HG03432 (cell line): ENCODE data around the gene MIER2.
"Not testable (repeated sequence)": the region's sequence is repeated elsewhere in the genome, so short reads cannot be mapped to it uniquely, and the experiment has no call there.

Experiments used
- ATAC-seq: cut with Tn5 transposase; IDR thresholded peaks from one replicate; pipeline ENCODE4 v1.9.1; 2021; ENCODE audit warnings: mild to moderate bottlenecking, moderate library complexity; ENCODE audit not compliant: unreplicated experiment

The MIER2 gene

GRCh38 chr19:291006-291521, 53.5 kb downstream of the MIER2 start, which contains the start of gene PLPP2:
Gene PLPP2, minus strand, starts transcription at chr19:291403. Its CDS starts 67 bp downstream, at chr19:291336.
- ATAC-seq: no peak

- ATAC-seq: no peak
Measured at GRCh38 chr19:290372-291005, 54.1 kb downstream of the MIER2 start.

GRCh38 chr19:289651-290371, 54.8 kb downstream of the MIER2 start:
- no peak for ATAC-seq

- no peak for ATAC-seq
Measured at GRCh38 chr19:288911-289310, 55.7 kb downstream of the MIER2 start.

GRCh38 chr19:287381-287871, 57.2 kb downstream of the MIER2 start:
- no peak for ATAC-seq

GRCh38 chr19:283395-283794, 61.2 kb downstream of the MIER2 start:
- no peak for ATAC-seq

- ATAC-seq: no peak
Measured at GRCh38 chr19:282501-282900, 62.1 kb downstream of the MIER2 start.

- no peak for ATAC-seq
Measured at GRCh38 chr19:281992-282391, 62.6 kb downstream of the MIER2 start.

GRCh38 chr19:281156-281853, 63.3 kb downstream of the MIER2 start:
- ATAC-seq: no peak

- ATAC-seq: no peak
Measured at GRCh38 chr19:280541-281009, 64.0 kb downstream of the MIER2 start.

- no peak for ATAC-seq
Measured at GRCh38 chr19:279656-280055, 64.9 kb downstream of the MIER2 start.

- ATAC-seq: no peak
Measured at GRCh38 chr19:279231-279630, 65.4 kb downstream of the MIER2 start.

GRCh38 chr19:277581-278165, 66.9 kb downstream of the MIER2 start:
- no peak for ATAC-seq

GRCh38 chr19:277131-277530, 67.5 kb downstream of the MIER2 start:
- ATAC-seq: no peak

- ATAC-seq: no peak
Measured at GRCh38 chr19:275958-276646, 68.5 kb downstream of the MIER2 start.

GRCh38 chr19:275000-275399, 69.6 kb downstream of the MIER2 start:
- ATAC-seq: no peak

- ATAC-seq: no peak
Measured at GRCh38 chr19:273393-273792, 71.2 kb downstream of the MIER2 start.

GRCh38 chr19:271856-272255, 72.7 kb downstream of the MIER2 start:
- ATAC-seq: no peak

- not testable (repeated sequence) for ATAC-seq
Measured at GRCh38 chr19:270766-271318, 73.8 kb downstream of the MIER2 start.

GRCh38 chr19:269241-269640, 75.4 kb downstream of the MIER2 start:
- ATAC-seq: no peak
